Activated CD4-positive, alpha-beta T cell treated with anti-CD3 and anti-CD28 coated beads, Interleukin-2, amount 50 U/mL, for 16 hours (primary cell): ENCODE results near the gene TXNRD2.

ENCODE experiments used
- DNase-seq: peaks from one replicate; pipeline ENCODE4 v3.0.0-alpha.2; 2020

Gene TXNRD2

DNA sequence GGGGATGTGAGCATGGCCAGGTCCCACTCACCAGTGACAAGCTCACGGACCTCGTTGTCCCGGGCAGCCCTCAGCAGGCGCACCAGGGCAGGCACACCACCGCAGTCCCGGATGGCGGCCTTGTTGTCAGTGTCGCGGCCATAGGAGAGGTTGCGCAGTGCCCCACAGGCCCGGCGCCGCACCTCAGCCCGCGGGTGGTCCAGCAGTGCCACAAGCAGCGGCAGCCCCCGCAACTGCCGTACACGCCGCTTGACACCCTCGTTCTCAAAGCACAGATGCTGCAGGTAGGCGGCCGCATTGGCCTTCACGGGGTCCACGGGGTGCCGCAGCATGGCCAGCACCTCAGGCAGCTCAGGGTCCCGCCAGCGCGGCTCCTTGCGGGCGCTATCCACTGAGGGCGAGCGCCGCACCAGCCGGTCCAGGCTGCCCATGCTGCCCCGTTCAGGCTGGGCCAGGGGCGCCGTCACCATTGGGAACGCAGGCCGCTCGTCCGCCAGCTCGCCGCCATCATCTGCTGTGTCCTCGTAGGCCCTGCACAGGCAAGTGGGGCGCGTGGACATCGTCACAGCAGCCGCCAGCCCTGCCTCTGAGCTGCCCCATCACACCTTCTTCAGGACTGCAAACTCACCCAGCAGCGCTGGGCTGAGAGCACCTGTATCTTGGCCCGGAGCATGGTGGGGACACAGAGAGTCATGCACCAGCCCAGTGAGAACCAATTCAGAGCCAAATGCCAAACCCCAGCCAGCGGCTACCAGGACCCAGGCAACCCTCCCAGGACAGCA lies 38.3 kb upstream of the TXNRD2 start:
- no peak for DNase-seq

DNA sequence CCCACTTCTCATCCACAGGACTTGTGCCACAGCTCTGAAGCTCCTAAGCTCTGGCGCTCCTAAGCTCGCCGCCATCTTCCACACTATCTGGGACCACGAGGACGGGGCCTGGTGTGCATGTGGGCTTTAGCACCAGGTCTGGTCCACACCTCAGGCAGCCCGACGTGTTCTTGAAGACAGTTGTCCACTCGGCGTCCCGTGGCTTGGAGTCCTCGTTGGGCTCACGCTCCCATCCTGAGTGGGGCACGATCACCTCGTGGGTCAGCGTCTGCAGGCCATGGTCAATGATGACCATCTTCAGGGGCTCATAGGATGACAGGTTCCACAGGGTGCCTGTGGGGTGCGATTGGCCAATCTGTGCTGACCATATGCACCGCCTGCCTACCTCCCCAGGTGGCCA lies 37.1 kb upstream of the TXNRD2 start:
- no peak for DNase-seq

DNA sequence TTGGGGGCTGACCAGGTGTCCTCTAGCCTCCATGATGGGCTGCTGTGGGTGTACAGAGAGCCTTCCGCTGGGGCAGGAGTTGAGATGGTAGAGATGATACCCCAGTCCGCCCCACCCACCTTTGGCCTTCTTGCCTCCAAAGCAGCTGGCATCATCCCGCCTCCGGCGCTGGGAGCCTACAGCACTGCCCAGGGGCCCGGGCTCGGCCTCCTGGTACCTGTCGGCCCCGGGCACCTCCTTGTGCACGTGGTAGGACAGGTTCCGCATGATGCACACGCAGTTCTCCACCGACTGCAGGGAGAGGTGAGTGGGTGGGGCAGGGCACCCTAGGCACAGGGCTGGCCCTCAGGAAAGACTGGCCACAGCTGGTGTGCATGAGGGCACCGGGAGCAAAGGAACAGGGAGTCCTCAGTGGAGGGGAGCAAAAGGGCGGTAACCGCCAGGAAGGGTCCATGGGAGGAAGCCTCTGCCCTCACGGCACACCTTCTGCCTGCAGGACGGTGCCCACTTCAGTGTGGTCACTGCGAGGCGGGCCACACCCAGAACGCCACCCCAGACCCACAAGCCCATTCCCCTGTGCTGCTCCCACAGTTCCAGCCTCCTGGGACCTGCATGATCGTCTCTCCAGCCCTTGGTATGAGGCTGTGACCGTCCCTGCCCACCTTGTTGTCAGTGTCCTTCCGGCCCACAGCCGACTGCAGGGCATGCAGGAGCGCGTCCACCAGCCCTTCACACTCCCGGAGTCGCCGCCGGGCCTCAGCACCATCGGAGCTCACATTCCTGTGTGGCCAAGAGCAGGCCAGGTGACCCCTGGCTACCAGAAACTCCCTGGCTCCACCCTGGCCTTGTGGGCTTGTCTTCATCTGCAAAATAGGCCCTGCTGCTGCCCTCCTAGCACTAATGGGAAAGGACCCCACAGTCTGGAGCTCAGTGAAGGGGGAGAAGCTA lies 36.0 kb upstream of the TXNRD2 start:
- no peak for DNase-seq

DNA sequence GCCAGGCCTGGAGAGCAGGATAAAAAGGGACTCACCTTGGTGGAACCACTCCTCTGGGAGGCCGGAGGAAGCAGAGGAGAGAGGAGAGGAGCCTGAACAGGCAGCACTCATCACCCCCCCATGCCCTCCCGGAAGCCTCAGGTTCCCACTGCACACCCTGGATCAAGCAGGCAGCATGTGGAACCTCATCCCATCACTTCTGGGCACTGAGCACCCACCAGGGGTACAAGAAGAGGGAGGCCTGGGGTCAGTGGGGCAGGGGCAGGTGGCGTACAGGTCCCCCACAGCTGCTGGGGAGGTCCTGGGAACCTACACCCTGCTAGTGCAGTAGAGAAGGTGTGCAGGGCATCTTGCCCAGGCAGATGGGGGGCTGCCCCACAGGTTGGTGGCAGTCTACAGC lies 35.1 kb upstream of the TXNRD2 start:
- DNase-seq, result no peak

DNA sequence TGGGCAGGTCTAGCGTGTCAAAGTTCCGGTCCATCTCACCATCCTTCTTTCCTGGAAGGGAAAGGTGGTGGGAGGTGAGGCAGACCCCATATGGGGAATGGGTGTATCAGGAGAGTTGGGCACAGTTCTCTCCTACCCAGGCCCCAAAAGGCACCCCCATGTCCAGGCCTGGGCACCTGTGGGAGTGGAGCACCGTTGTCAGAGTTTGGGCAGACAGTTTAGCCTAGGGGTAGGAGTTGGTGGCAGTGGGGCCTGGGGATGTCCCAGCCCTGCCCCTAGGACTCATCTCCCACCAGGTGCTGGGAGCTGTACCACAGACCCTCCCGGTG lies 34.1 kb upstream of the TXNRD2 start:
- DNase-seq, result no peak

DNA sequence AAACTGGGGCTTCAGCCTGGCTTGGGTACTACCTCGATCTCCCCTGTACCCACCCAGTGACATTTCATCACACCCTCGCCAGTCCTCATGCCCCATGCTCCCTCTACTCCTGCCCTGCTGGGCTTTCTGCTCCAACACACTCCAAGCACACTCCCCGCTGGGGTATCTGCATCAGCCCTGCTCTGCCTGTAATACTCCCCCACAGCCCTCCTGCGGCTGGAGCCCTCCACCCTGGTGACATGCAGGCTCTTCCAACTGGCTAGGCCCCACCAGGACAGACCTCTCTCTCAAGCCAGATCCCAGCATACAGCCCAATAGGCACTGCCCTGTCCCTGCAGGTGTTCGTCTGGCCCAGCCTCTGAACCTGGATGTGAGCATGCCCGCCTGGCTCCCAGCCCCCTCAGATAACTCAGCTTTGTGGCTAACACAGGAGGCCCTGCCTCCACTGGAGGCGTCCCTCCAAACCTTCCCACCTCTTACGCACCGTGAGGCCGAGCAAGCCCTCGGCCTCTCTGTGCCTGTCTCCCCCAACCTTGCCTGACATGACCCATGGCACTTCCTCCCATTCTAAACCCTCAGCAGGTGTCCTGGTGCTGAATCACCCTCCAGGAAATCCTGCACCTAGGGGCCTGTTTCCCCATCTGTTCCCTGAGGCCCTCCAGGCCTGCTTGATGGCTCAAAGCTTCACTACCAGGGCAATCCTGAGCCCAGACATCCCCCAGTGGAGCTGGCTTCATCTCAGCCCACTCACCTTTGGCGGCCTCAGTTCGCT lies 33.5 kb upstream of the TXNRD2 start:
- DNase-seq, result no peak

DNA sequence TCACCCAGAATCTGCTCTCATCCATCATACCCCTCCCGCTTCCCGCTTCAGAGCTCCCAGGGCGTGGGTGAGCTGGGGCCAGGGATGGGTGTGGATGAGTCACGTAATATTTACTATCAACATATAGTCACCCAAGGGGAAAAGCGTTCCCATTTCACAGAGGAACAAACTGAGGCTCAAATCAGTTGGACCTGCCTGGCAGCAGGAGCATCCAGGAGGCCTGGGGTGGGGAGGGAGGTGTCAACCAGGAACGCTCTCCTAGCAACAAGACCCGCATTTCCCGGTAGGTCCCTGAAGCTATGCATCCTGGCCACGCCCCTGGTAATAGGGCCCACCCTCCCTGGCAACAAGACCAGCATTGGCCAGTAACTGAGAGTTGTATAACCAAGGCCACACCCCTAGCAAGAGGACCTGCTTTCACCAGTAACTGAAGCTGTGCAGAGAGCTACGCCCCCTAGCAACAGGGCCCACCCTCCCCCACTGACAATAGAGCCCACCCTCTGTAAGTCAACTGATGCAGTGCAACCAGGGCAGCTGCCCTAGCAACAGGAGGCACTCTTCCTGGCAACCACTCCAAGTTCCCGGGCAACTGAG lies 32.7 kb upstream of the TXNRD2 start:
- DNase-seq, result peak; percentile 35

DNA sequence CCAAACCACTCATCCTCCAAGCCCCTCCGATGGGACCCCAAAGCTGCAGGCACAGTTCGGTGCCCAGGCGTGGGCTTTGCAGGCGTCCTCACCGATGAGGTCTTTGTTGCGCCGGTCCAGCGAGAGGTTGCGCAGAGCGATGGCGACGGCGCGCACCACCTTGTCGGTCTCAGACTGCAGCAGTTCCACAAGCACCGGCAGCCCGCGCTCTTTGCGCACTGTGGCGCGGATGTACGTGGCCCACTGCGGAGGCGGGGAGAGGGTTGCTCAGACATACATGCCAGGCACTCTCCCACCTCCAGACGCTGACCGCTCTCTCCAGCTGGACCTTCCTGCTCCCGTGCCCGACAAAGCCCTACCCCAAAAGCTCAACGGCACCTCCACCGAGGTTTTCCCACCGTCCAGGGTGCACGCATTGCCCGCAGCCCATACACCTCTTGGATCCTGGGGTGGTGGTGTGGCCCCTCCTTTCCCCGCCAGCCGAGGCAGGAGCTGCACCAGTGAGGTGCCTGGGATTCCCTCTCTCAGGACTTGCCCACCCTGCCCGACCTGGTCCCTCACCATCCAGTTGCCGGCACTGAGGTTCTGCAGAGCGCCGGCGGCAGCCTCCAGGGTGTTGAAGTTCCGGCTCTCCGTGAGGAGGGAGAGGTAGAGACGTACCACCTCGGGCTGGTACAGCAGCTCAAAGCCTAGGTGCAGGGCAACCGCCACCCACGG lies 32.1 kb upstream of the TXNRD2 start:
- DNase-seq, result no peak

DNA sequence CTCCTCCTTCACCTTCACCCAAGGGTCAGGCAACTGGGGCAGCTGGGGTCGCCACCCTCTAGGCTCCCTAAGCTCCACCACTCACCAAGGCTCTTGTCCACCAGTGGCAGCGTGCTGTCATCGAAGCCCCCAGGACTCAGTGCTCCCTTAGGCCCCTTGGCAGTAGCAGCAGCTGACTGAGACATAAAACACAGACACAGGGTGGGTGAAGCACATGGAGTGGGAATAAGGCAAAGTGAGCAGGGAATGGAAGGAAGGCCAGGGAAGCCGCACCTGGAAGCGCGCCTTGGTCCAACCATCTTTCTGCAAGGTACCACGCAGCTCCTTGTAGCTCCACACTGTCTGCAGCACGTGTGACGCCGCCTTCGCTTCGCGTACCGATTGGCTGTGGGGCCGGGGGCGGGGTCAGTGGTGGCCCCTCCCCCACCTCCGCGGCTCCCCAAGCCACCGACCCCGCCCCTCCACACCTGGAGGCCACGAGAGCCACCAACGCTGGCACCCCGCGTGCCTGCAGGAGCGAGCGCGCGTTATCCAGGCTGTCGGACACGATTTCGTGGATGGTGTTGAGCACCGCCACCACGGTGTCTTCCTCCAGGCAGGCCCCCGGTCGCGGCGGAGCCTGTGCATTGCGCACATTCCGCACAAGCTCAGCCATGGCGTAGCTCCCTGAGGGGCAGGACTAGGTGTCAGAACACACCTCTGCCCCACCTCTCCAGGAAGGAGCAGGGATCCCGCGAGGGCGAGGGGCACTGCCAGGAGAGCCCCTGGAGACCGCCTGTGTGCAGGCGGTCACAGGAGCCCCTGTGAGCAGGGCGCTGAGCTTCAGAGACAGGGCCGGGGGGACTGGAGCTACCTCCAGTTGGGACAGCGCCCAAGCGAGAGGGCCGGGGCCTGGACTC lies 31.3 kb upstream of the TXNRD2 start:
- no peak for DNase-seq

DNA sequence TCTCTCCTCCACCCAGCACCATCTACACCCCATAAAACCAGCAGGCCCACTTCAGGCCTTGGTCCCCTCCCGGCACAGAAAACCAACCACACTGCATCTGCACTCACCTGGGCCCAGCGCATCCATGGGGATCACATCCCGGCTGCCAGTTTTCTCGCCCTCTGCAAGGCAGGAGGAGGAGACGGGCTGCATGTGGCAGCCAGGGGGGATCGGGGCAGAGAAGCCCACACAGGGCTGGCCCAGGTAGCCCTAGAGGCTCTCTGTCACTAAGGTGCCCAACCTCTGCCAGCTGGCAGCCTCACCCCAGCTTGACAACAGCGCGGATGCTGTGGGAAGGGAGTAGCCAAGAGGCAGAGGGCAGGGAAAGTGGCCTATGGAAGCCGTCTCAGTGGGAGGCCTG lies 30.6 kb upstream of the TXNRD2 start:
- no peak for DNase-seq

DNA sequence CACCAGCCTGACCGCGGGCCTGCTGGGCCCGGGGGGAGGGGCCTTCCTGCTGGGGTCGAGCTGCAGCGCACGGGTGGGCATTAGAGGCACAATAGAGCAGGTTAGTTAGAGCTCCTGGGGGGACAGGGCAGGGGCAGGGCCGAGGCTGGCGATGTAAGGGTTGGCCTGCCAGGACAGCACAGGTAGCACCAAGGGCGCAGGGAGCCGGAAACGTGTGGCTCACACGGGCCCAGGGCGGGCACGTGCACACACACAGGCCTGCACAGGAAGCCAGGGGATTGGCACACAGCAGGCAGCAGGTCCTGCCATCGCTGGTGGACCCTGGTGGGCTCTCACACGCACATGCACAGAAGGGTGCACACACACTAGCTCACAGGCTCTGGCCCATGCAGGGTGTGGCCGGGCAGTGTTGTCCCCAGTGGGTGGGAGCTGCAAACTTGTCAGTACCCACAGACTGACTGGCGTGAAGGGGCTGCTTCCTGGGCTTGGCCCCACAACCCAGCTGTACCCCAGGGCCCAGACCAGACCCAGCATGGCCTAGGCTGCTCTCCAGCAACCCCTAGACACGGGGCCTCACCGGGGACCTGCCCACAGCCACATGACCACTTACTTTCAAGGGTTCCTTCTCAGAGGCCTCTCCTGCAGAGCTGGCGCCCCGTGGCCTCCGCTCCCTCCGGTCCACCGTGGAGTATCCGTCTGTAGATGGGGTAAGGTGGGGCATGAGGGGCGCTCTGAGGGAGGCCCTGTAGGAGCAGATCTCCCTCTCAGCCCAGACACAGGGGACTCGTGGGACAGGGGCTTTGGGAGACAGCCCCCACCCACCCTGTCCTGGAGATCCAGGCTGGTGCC lies 29.9 kb upstream of the TXNRD2 start:
- DNase-seq, result no peak

DNA sequence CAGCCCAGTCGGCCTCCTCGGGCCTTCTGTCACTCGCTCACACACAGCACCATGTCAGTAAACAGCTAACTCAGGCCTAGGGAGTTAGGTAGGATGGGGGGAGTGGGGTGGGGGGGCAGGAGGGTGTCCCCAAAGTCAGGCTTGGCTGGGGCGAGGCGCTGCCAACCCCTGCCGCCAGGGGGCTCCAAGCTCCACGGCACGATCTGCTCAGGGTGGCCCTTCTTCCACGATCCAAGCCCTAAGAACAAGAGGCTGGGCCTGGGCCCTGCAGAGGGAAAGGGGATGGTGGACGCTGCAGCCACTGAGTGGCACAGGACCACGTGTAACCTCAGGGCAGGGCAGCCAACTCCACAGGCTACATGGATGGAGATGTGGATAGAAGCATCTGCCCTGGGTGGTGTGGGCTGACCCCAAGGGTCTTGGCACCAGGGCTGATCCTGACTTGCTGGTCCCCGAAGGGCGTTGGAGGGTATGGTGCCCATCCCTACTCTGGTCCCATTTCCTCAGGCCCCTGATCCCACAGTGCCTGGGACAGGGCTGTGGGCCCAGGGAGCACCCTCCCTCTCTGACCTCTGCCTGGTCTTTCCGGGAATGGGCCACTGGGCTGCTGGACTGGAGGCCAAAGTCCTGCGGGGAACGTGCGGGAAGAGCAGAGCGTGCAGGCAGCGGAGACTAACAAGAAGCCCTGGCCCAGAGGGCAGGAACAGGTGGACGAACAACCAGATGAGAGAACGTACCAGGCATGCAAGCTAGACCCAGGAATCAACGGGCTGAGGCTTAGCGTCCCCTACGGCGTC lies 29.1 kb upstream of the TXNRD2 start:
- peak; percentile 73 for DNase-seq

DNA sequence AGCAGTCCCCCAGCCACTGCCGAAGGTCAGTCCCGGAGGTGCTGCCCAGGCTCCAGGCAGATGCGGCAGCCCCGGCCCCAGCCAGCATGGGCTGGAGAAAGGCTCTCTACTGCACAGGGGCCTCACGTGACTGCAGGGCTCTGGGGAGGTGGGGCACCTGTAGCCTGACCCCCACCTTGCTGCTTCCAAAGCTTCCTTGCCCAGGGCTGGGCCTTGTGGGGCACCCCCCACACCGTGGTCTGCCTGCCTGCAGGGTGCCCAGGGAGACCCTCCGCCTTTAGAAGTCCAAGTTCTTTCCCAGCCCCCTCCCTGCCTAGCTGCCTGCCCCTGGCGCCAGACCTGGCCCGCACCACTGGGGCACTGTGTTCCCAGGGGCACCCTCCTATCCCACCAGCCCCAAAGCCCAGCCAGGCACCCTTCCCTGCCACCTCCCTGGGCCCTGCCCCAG lies 28.4 kb upstream of the TXNRD2 start:
- DNase-seq, result no peak

DNA sequence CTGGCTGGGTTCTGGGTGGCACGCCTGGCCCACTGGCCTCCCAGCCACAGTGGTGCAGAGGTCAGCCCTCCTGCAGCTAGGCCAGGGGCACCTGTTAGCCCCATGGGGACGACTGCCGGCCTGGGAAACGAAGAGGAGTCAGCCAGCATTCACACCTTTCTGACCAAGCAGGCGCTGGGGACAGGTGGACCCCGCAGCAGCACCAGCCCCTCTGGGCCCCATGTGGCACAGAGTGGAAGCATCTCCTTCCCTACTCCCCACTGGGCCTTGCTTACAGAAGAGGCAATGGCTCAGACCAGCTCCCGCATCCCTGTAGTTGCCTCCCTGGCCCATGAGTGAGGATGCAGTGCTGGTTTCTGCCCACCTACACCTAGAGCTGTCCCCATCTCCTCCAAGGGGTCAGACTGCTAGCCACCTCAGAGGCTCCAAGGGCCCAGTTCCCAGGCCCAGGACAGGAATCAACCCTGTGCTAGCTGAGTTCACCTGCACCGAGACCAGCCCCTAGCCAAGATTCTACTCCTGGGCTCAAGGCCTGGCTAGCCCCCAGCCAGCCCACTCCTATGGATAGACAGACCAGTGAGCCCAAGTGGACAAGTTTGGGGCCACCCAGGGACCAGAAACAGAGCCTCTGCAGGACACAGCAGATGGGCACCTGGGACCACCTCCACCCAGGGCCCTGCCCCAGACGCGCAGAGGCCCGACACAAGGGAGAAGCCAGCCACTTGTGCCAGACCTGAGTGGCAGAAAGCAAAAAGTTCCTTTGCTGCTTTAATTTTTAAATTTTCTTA lies 27.7 kb upstream of the TXNRD2 start:
- DNase-seq, result no peak

DNA sequence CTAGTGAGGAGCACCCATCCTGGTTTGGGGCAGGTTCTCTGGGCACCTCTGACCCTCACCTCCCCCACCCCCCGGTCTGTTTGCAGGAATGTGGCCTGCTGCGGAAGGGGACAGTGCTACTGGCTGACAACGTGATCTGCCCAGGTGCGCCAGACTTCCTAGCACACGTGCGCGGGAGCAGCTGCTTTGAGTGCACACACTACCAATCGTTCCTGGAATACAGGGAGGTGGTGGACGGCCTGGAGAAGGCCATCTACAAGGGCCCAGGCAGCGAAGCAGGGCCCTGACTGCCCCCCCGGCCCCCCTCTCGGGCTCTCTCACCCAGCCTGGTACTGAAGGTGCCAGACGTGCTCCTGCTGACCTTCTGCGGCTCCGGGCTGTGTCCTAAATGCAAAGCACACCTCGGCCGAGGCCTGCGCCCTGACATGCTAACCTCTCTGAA lies 26.9 kb upstream of the TXNRD2 start:
- DNase-seq, result no peak

DNA sequence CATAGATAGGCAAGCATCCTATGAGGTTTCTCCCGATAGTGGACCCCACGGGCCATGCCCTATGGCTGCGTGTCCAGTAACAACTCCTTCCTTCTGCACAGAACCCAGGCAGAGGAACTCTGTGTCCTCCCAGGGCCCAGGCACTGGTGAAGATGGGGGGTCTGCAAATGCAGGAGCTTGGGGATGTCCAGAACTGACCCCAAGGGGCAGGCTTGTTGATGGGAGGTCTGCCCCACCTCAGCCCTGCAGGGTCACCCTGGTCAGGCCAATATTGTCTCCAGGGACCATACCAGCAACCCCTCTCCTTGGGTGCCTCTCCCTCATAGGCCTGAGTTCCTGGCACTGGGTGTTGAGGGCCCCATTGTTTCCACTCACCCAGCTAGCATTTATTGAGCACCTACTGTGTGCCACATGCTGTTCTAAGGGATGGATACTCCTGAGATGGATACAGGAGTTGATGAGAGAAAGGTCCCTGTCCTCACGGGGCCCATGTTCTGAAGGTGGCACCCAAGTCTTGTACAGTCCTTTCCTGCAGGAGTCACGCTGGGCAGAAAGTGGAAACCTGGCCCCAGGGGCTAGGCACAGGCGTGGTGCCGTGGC lies 26.3 kb upstream of the TXNRD2 start:
- no peak for DNase-seq

DNA sequence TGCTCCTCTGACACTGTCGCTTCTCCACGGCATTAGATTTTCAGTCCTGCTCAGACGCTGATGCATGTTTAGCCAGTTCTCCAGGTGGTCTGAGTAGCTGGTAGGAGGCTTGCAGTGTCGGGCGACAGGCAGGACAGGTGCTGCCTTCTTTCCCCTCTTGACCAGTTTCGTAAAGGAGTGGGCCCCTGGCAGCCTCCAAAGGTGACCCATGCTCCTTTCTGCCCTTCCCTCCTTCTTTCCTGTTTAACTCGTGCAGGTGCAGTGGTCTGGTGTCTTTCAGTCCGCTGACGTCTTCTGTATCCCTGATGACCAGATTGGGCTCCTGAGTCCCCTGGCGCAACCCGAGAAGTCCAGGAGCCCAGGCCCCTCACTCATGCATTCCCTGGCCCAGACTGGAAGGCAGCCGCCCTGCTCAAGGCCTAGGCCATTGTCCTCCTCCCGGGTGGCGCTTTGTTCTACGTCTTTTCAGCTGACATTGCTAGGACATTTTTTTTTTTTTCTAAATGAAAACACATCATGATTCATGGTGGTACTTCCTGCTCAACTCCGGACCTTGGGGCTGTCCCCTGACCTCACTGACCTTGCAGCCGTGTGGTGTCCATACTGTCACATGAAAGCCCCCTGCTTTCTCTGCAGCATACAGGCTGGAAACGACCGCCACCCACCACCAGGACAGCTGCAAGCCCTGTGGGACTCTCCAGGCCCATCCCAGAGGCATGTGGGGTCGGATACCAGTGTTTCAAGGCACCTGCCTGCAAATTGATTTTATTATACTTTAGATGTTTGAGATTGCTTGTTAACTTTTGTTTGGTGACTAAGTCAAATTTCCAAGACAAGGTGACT lies 25.5 kb upstream of the TXNRD2 start:
- DNase-seq, result no peak
